A549 treated with DMSO at 1 μM for 4 hours (cell line): Measurements from ENCODE around the gene ZBED5. TPM values are rescaled to one million over a fixed set of nuclear protein-coding genes. Genes with fewer than 3 reads are reported as not detected.

Experiments
- total RNA-seq: library from RNA; stranded (reverse); fragments of 200-300 nt; extraction: Qiagen RNA extraction; gene quantifications from 5 replicates; pipeline ENCODE4 v1.2.3, GENCODE V29; 2022; ENCODE audit warnings: low read depth

The ZBED5 gene
- total RNA-seq, result 30.5 to 43.0 TPM (median 38.2 TPM) in 5 replicates

DNA sequence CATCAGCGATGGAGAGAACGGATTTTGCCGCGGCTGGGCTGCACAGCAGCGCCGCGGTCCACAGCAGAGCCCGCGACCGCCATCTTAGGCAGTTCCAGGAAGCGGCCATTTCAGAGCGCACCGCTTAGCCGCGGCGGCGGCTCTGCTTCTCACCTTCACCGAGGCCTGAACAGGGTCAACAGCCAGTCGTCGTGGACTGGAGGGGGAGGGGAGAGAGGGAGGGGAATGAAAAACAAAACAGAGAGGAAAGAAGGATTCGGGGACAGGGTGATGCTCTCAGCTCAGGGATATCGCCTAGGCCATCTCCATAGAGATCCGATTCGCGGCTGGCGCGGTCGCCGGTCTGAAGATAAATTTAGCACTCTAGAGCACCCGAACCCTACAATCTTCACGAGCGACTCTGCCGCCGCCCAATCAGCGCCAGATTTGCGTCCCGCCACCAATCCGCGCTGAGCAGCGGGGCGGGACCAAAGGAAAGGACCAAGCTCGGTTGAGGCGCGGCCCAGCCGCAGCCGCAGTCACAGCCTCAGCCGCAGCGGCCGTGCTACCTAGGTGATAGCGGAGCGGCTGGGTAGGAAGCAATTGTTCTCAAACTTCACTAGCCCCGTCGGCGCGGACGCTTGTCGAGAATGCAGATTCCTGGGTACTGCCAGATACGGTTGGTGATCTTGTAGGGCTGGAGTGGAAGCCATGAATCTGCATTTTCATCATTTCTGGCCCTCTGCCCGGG is at the start of gene ZBED5:
Gene ZBED5, minus strand, starts transcription at position 345 of the 730 bp plus-strand sequence. CDS start 3,108 bp downstream, outside the sequence.

DNA sequence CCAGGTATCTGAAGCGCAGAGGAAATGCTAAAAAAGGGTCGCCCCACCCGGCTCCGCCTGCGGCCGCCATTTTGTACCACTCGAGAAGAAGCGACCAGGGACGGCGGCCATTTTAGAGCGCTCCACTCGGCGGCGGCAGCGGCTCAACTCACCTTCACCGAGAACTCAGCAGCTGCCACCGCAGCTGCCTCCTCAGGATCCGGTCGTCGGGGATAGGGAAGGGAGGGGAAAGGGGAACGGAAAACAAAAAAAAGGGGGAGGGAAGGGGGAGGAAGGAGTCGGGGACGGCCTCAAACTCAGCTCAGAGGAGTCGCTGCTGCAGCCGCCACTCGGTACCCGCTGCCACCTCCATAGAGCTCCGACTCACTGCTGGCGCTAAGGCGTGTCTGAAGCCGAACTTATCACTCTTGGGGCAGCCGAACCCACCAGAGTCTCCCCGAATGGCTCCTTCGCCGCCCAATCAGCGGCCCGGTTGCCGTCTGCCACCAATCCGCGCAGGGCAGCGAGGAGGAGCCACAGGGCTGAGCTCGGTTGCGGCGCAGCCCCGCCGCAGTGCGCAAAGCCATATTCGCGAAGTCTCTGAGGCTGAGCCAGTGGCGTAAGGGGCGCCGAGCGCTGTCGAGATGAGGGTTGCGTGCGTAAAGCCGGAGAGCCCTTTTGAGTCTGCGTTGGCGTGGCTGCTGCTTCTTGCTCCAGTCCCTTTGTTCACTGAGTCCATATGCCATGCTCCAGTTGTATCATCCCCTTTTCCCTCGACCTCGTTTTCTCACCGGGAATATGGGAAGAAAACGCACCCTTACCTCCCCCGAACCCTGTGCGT is 49.1 kb downstream of the ZBED5 start, which contains the start of gene EIF4G2:
Gene EIF4G2, minus strand, starts transcription at position 374 of the 820 bp plus-strand sequence.

Other genes starting within 250 kb of the ZBED5 start
- 0.02 to 0.08 TPM (median 0.05 TPM) in 3 of 5 replicates, not detected in the others for gene IRAG1, start 164.3 kb downstream of the ZBED5 start, total RNA-seq
- 23.0 to 27.8 TPM (median 27.2 TPM) in 5 replicates for gene CTR9, start 106.8 kb downstream of the ZBED5 start, total RNA-seq
- gene EIF4G2, start 49.1 kb downstream of the ZBED5 start, total RNA-seq, result 647 to 900 TPM (median 748 TPM) in 5 replicates